A549 treated with CORT108297 at 1 μM for 4 hours (cell line): Measurements from ENCODE around the gene L1TD1. TPM values are rescaled to one million over a fixed set of nuclear protein-coding genes. Genes with fewer than 3 reads are reported as not detected.

Experiments used
- total RNA-seq: library from RNA; stranded (reverse); fragments of 200-300 nt; extraction: Qiagen RNA extraction; gene quantifications from 5 replicates; pipeline ENCODE4 v1.2.3, GENCODE V29; 2022

L1TD1 gene, protein sequence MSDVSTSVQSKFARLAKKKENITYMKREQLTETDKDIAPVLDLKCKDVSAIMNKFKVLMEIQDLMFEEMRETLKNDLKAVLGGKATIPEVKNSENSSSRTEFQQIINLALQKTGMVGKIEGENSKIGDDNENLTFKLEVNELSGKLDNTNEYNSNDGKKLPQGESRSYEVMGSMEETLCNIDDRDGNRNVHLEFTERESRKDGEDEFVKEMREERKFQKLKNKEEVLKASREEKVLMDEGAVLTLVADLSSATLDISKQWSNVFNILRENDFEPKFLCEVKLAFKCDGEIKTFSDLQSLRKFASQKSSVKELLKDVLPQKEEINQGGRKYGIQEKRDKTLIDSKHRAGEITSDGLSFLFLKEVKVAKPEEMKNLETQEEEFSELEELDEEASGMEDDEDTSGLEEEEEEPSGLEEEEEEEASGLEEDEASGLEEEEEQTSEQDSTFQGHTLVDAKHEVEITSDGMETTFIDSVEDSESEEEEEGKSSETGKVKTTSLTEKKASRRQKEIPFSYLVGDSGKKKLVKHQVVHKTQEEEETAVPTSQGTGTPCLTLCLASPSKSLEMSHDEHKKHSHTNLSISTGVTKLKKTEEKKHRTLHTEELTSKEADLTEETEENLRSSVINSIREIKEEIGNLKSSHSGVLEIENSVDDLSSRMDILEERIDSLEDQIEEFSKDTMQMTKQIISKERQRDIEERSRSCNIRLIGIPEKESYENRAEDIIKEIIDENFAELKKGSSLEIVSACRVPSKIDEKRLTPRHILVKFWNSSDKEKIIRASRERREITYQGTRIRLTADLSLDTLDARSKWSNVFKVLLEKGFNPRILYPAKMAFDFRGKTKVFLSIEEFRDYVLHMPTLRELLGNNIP
- total RNA-seq = not detected in 5 replicates

DNA sequence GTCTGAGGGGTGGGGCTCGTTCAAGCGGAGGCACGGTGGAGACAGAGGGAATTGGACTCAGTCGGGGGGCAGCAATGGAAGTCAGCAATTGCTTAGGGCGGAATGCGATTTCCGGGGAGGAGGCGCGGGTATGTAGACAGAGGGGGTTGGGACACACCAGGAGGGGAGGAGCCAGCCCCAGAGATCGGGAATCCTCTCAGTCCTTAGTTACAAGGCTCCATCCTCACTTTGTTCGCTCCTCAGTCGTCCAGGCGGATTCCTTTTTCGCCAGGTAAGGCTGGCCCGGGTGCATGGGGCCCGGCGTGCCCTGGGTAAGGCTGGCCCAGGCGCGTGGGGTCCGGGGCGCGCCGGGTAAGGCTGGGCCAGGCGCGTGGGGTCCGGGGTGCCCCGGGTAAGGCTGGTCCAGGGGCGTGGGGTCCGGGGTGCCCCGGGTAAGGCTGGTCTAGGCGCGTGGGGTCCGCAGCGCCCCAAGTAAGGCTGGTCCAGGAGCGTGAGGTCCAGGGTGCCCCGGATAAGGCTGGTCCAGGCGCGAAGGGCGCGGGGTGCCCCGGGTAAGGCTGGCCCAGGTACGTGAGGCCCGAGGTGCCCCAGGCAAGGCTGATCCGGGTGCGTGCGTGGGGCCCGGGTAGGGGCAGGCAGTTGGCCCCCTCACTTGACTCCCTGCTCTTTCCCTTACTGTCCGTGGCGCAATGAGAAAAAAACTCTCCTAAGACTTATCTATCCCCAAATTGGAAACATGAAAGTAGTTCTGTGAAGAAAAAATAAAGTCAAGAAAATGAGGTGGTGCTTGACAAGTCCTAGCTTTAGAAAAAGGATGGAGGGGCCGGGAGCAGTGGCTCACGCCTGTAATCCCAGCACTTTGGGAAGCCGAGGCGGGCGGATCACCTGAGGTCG, at the start of gene L1TD1:
L1TD1 (plus strand) TSS at position 199 of the 894 bp plus-strand sequence. CDS start 11,780 bp downstream, outside the sequence.

Other genes starting within 250 kb of the L1TD1 start
- 0.24 to 0.65 TPM (median 0.36 TPM) in 5 replicates for gene KANK4, start 124.6 kb downstream of the L1TD1 start, total RNA-seq
- 20.6 to 30.1 TPM (median 21.7 TPM) in 5 replicates for gene USP1, start 242.2 kb downstream of the L1TD1 start, total RNA-seq